Heart right ventricle (tissue), 16 donors: Measurements from ENCODE around the gene YWHAE. TPM values are rescaled to one million over a fixed set of nuclear protein-coding genes. Genes with fewer than 3 reads are reported as not detected.

ENCODE experiments used
- ATAC-seq, 8 donors: fragments of 200-7000 bp; cut with Tn5 transposase; one replicate each; pipeline ENCODE4 v1.9.1; 2020; ENCODE audit warnings: mild to moderate bottlenecking in 8 of 8, moderate library complexity in 8 of 8, moderate number of reproducible peaks in 1 of 8
- DNase-seq, 2 donors: peaks; one replicate each; pipeline ENCODE4 v3.0.0-alpha.2; 2020
- H3K27ac ChIP-seq, 10 donors: fragments of 200-600 bp; sonication (generic) in 2 of 10; one replicate each; pipeline versions ENCODE4 v1.5.0 to v1.8.0; 2020 to 2022; ENCODE audit warnings: mild to moderate bottlenecking in 3 of 10
- H3K27me3 ChIP-seq, 7 donors: fragments of 200-600 bp; one replicate each; pipeline ENCODE4 v1.8.0; 2021 to 2022; ENCODE audit warnings: mild to moderate bottlenecking in 2 of 7
- H3K36me3 ChIP-seq, 9 donors: fragments of 200-600 bp; sonication (generic) in 1 of 9; one replicate each; pipeline versions ENCODE4 v1.5.0 to v1.8.0; 2020 to 2022; ENCODE audit warnings: mild to moderate bottlenecking in 2 of 9
- H3K4me1 ChIP-seq, 9 donors: fragments of 200-600 bp; sonication (generic) in 1 of 9; one replicate each; pipeline versions ENCODE4 v1.5.0 to v1.8.0; 2020 to 2022; ENCODE audit warnings: mild to moderate bottlenecking in 4 of 9
- H3K4me3 ChIP-seq, 10 donors: fragments of 200-600 bp; sonication (generic) in 2 of 10; one replicate each; pipeline versions ENCODE4 v1.5.0 to v1.8.0; 2020 to 2022; ENCODE audit warnings: mild to moderate bottlenecking in 7 of 10, moderate library complexity in 2 of 10
- H3K9me3 ChIP-seq, 11 donors: fragments of 200-600 bp in 10 of 11; sonication (generic) in 2 of 11; one replicate each; pipeline versions ENCODE4 v1.5.0 to v1.8.0; 2013 to 2022; ENCODE audit warnings: mild to moderate bottlenecking in 2 of 11, control low read depth in 1 of 11, moderate library complexity in 1 of 11
- WGBS, 2 donors: extraction: QIAGEN DNeasy Blood & Tissue Kit; methylation state at CpG; one replicate each; pipeline ENCODE4 v1.1.7; 2013; ENCODE audit warnings: inconsistent platforms in 1 of 2; 5-methylcytosine and 5-hydroxymethylcytosine counted together
- intact Hi-C, 10 donors: fragments of 100-400 bp; cut with DNase I; formaldehyde crosslinking; loops; one replicate each; pipeline versions ENCODE4 v1.11.1 to v1.14.2; 2022
- polyA plus RNA-seq, 2 donors: library from polyadenylated mRNA; stranded (reverse); fragments of 200-250 nt; gene quantifications; one replicate each; pipeline ENCODE4 v1.2.3, GENCODE V29; 2013
- total RNA-seq, 10 donors: library from RNA; stranded (reverse); fragmentation: NEBNext Ultra II Directional in 3 of 10; extraction: Animal tissue kit (Norgen Biotek cat#: 25700) in 3 of 10; gene quantifications; one replicate each; pipeline versions ENCODE4 v1.2.1 to v1.2.4, GENCODE V29; 2021 to 2023
- TF ChIP-seq, protein P1 (sequence below), 9 donors: fragments of 200-600 bp; sonication (generic) in 2 of 9; IDR thresholded peaks; one replicate each; pipeline versions ENCODE4 v1.5.0 to v1.8.0; 2021 to 2022; ENCODE audit warnings: antibody characterized with exemption in 9 of 9, mild to moderate bottlenecking in 5 of 9, moderate library complexity in 1 of 9
- donor health status: Arrhythmogenic right ventricular cardiomyopathy.
- donor health status: ischemic (EF 13 %, LVEDD 7.1; RV severe dilation, severe dysfunction).
- donor health status: healthy with polysubstance abuse.
- donor health status: DM: no; HTN: yes; CAD: no.
- donor health status: DM: no; HTN: no; CAD: no.
- donor health status: ischemic (EF 25% LVEDD 6.9; RV normal size, moderate dysfunction).
- donor health status: ischemic (EF 25% LVEDD 5.7; RV mildly dilated, moderate dysfunction).
- donor health status: healthy.
- donor health status: DM: yes; HTN: yes; CAD: no.
- donor health status: Ischemic cardiomyopathy.
- donor health status: ischemic (EF 35%, LVEDD 5.7; RV mildly dilated, moderate dysfunction).
- donor health status: nonischemic (EF 11% LVEDD 7.7; RV severe dilation, severe dysfunction).
- donor health status: DM: yes; HTN: yes; CAD: no.
- donor health status: PGD.
- donor health status: ischemic (EF 29% LVEDD 5.4; RV normal size, mild dysfunction).
- donor health status: nonischemic (EF 23%, LVEDD 6.1; RV moderate dilation, normal function).

YWHAE gene
- total and polyA plus RNA-seq, 12 donors: 478 to 791 (median 614) TPM

DNA sequence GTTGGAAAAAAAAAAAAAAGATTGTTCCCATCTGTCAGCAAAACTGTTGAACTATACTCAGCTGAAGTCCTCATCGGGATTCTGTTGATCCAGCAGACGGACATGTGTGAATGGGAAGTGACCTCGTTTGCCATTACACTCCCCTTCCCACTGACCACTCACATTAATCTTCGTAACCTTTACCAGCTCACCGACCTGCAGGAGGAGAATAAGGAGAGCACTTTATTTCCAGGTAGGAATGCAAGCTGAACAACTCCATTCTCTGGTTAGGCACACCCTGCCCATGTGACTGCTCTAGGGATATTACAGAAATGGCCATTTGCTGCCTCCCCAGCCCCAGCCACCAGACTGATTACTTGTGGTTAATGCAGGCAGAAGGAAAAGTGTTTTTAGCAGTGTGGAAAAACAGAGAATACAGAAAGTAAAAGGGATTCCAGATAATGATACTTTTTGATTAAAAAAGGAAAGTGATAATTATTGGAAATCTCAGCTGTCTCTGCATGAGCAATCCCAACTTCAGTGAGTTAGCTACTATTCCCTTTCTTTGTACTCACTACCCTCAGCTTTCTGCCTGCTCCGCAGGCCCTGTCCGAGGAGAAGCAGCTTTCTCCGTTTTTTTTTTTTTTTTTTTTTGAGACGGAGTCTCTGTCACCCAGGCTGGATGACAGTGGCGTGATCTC is 23.6 kb upstream of the YWHAE start:
- Histone ChIP-seq H3K27ac (peak overlapping the region in 8 of 10 donors; percentile 15 to 80 (median 56)), H3K4me3 (no peak overlapping the region), H3K36me3 (peaks cover 0 to 92% (median 19%) of the 10 kb centered on the region in 9 donors), H3K27me3 (no peaks in the 10 kb centered on the region), H3K9me3 (no peaks in the 10 kb centered on the region), H3K4me1 (peaks cover 5 to 38% (median 22%) of the 10 kb centered on the region in 9 donors)
- WGBS, 2 donors: 62 to 68% methylated on average over 10 of the region's 10 CpGs
- TF ChIP-seq, protein P1, sequence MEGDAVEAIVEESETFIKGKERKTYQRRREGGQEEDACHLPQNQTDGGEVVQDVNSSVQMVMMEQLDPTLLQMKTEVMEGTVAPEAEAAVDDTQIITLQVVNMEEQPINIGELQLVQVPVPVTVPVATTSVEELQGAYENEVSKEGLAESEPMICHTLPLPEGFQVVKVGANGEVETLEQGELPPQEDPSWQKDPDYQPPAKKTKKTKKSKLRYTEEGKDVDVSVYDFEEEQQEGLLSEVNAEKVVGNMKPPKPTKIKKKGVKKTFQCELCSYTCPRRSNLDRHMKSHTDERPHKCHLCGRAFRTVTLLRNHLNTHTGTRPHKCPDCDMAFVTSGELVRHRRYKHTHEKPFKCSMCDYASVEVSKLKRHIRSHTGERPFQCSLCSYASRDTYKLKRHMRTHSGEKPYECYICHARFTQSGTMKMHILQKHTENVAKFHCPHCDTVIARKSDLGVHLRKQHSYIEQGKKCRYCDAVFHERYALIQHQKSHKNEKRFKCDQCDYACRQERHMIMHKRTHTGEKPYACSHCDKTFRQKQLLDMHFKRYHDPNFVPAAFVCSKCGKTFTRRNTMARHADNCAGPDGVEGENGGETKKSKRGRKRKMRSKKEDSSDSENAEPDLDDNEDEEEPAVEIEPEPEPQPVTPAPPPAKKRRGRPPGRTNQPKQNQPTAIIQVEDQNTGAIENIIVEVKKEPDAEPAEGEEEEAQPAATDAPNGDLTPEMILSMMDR (IDR thresholded peaks at IDR 0.05): no peak
- DNase-seq (no peak), ATAC-seq (peak in 4 of 8 donors; percentile 16 to 43 (median 32))
- intact Hi-C loops: no loop called here

DNA sequence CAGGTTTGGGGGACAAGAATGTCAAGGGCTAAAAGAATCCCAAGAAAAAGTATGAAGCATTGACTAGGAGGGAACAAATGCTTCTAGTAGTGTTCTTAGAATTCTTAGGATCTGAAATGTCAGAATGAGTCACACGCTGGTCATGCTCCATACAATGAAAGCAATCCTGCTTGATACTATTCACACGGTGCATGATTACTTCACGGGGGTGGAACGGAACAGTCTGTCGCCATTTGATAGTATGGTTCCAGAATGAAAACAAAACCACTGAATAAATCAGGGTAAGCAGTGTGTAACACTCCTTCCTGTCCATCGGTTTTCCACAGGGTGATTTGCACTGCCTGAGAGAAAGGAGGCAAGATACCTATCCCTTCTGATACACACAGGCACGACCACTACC is 22.9 kb upstream of the YWHAE start:
- intact Hi-C loops: no loop called here
- H3K36me3 ChIP-seq: peaks cover 0 to 88% (median 19%) of the 10 kb centered on the region in 9 donors
- 50 to 54% methylated on average over 7 of the region's 7 CpGs for WGBS, 2 donors

DNA sequence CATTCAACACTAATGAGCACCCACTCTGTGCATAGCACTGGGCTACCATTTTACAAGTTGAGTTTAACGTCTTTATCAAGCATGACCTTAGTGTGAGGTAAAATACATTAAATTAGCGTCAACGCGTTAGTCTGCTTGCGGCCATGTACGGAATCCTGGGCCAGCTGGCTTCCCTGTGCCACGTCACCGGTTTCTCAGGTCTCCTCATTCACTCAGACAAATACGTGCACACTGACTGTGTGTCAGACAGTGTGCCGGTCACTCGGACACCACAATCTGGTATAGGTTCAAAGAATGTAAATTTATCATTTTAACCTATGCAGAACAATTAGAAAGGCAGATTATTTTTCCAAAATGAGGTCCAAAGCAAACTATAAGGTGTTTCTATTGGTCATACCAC is 21.4 kb upstream of the YWHAE start:
- 92 to 94% methylated on average over 11 of the region's 11 CpGs for whole genome bisulfite sequencing, 2 donors
- Histone ChIP-seq H3K4me1 (peaks cover 5 to 38% (median 20%) of the 10 kb centered on the region in 9 donors), H3K27me3 (no peaks in the 10 kb centered on the region), H3K4me3 (no peak overlapping the region), H3K36me3 (peaks cover 0 to 90% (median 19%) of the 10 kb centered on the region in 9 donors), H3K9me3 (no peaks in the 10 kb centered on the region), H3K27ac (peak overlapping the region in 1 of 10 donors; percentile 80)
- no peak for DNase-seq
- ATAC-seq: no peak
- TF ChIP-seq, protein P1 (IDR thresholded peaks at IDR 0.05): no peak
- intact Hi-C loops: no loop called here

More for the DNA sequence above, 22.9 kb upstream of the YWHAE start:
- Histone ChIP-seq H3K9me3 (no peaks in the 10 kb centered on the region), H3K4me3 (no peak overlapping the region), H3K27me3 (no peaks in the 10 kb centered on the region), H3K4me1 (peaks cover 5 to 38% (median 22%) of the 10 kb centered on the region in 9 donors), H3K27ac (peak overlapping the region in 8 of 10 donors; percentile 15 to 80 (median 68))
- DNase-seq (peak in 1 of 2 donors; percentile 22), ATAC-seq (peak; percentile 54 to 94 (median 82))
- TF ChIP-seq, protein P1 (IDR thresholded peaks at IDR 0.05): no peak

DNA sequence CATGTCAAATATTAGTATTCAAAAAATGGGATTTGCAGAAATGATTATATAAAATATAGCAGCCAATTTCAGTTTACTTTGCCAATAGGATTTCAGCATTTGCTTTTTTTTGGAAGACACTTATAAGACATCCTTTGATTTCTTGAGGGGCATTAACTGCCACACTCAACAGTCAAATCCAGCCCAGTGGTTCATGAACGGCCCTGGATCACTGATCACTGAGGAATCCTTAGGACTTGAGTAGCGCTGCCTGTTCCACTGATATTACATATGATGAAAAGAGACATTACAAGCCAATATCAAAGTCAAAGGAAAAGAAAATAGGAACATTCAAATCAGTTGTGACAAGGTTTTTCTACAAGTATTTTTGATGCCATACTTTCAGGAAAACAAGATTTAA is 21.0 kb upstream of the YWHAE start:
- WGBS, 2 donors: 83 to 89% methylated on average over 2 of the region's 2 CpGs
- TF ChIP-seq, protein P1 (IDR thresholded peaks at IDR 0.05): no peak
- intact Hi-C loops: no loop called here

More for the DNA sequence above, 21.0 kb upstream of the YWHAE start:
- H3K4me3 ChIP-seq: no peak overlapping the region
- H3K4me1 ChIP-seq: peaks cover 5 to 38% (median 20%) of the 10 kb centered on the region in 9 donors
- no peak overlapping the region for H3K27ac ChIP-seq
- no peaks in the 10 kb centered on the region for H3K27me3 ChIP-seq
- no peaks in the 10 kb centered on the region for H3K9me3 ChIP-seq
- no peak for ATAC-seq
- no peak for DNase-seq
- peaks cover 0 to 90% (median 19%) of the 10 kb centered on the region in 9 donors for H3K36me3 ChIP-seq
